ENCODE results near the gene BTBD9.

BTBD9 gene

DNA sequence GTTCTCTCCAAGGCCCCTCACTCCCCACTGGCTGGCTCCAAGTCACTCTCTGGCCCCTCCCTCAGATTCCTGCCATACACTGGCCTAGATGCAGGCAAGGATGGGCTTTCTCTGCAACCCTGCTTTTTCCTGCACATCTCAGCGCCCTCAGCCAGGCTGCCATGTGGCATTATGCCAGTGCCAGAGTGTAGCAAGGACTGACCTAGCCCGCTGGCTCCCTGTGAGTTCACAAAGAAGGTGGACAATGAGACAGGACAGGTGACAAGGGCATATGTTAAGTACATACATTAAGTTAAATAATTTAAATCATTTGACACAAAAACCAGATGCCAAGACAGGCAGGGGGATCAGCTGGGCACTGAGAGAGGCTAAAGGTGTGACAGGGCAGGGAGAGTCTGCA lies 425.6 kb downstream of the BTBD9 start:
- no peak for DNase-seq (ENCODE audit: low read depth in 4 of 4, low spot score in 1 of 4)

DNA sequence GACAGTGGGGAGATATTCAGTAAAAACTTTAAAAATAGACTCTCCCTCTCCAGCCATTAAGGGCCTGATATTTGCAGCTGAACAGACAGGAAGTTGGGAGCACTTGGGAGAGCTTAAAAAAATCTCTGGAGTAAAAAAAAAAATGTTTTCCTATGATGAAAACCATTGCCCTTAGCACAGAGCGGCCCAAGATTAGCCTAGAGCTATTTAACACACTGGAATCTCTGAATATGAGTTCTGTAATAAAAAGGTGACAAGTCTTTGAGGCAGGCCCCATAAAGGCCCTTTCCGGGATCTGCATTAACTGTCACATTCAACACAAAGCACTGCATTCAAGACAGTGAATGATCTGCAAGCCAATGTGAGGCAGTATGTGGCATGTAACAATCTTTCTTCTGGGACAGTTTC lies 426.5 kb downstream of the BTBD9 start:
- DNase-seq (ENCODE audit: low read depth in 4 of 4, low spot score in 1 of 4): no peak

DNA sequence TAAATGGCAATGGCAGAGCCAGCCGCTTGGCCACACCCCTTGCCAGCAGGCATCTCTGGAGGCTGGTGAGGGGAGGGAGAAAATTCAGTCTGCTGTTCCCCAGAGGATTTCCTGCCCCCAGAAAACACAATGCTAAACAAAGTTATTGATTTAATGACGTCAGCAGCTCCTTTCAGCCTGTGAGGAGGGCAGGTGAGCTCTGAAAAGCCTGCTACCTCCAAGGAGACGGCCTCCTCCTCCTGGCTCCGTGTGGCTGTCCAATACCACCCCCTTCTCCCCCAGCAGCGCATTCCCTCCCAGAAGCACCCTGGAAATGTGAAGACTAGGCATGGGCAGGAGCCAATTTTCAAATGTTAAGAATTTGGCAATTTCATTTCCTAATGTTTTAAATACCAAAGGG lies 427.1 kb downstream of the BTBD9 start:
- no peak for DNase-seq (ENCODE audit: low read depth in 4 of 4, low spot score in 1 of 4)

DNA sequence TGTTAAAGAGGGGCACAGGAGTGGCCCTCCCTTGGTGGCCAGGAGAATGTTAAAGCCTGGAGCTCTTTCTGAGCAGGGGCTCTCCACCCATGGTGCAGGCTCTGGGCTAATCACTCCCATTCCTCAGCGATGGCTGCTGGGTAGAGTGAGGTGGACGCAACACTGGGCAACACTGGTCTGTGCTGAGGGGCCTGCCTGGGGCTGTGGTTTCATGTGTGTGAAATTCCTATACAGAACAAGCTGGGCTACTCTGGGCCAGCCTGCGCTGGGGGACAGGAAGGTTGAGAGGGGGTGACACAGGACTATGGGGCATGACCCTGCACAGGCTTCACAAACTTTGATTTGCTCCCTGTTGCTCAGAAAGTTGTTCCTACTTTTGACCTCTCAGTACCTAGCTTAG lies 427.6 kb downstream of the BTBD9 start:
- DNase-seq (ENCODE audit: low read depth in 4 of 4, low spot score in 1 of 4): no peak

DNA sequence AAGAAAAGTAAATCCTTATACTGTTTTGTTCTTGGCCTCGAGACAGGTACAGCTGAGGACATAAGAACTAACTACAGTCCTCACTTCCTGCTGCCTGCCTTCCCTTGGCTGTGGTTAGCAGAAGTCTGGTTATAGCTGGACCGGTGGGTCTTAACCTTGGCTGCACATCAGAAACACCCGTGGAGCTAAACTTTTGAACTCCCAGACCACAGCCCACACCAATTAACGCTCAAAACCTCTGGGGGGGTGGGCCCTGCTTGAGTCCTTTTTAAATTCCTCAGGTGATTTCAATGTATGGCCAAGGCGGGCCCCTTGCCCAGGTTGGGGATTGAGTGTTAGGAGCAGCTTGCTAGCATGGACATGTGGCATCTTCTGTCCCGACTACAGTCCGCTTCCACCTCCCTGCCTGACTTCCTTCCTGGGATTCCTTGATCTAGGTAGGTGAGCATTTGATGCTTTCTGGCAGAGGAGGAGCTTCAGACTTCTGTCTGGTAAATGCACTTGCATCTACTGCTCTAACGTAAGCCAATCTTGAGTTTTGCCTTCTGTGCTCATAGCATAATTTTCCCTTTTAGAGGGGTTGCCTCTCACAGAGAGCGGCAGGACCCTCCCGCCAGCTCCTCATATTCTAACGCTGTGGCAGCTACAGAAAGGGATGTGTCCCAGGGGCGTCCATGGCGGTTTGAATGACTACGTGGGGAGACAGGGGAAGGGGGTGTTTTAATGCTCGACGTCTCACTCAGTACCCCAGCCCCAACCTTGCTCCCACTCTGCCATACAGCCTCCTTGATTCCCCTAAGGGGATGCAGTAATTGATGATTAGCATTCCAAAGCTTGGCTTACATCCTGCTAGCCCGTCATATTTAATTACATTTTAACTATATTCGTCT lies 430.1 kb downstream of the BTBD9 start:
- DNase-seq (ENCODE audit: low read depth in 4 of 4, low spot score in 1 of 4): no peak

DNA sequence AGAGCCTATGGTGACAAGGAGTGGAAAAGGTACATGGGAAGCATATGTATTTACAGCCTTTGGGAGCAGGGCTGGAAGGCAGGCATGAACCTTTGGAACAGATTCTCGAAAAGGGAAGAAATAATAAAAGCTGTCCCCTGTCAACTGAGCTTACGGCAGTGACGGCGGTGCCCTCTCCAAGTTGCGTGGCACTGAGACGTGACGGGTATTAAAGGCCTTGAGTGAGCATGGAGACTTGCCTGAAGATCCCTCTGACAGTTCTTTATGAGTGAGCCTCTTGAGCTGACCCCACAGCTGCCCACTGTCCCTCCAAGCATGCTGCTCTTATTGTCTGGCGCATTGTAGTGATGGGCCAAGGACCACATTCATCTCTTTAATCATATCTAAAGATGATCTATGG lies 431.7 kb downstream of the BTBD9 start:
- DNase-seq (ENCODE audit: low read depth in 4 of 4, low spot score in 1 of 4): no peak

DNA sequence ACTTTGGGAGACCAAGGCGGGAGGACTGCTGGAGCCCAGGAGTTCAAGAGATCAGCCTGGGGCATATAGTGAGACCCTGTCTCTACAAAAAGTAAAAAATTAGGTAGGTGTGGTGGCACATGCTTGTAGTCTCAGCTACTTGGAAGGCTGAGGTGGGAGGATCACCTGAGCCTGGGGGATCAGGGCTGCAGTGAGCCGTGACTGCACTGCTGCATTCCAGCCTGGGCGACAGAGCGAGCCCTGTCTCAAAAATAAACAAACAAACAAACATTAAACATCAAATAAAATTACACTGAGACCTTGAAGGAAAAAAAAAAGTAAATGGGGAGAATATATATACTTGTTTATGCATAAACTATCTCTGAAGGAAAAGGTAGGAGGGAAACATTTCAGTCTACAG lies 432.4 kb downstream of the BTBD9 start:
- no peak for DNase-seq (ENCODE audit: low read depth in 4 of 4, low spot score in 1 of 4)

DNA sequence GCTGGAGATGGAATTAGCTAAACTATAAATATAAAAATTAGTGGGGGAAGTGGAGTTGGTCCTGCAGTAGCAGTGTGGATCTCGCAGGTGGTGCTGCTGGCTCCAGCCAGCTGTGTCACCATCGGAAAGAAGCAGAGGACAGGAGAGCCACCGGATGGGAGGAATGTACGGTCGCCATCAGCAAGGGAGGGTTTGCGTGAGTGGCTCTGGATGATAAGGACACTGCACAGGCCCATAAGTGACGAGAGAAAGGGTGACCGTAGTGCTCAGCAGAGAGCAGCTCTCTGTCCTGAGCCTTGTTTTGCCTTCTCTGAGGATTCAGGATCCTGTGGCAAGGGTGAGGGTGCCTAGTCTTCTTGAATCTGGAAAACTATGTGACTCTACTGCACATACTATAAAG lies 441.5 kb downstream of the BTBD9 start:
- DNase-seq (ENCODE audit: low read depth in 4 of 4, low spot score in 1 of 4): no peak

DNA sequence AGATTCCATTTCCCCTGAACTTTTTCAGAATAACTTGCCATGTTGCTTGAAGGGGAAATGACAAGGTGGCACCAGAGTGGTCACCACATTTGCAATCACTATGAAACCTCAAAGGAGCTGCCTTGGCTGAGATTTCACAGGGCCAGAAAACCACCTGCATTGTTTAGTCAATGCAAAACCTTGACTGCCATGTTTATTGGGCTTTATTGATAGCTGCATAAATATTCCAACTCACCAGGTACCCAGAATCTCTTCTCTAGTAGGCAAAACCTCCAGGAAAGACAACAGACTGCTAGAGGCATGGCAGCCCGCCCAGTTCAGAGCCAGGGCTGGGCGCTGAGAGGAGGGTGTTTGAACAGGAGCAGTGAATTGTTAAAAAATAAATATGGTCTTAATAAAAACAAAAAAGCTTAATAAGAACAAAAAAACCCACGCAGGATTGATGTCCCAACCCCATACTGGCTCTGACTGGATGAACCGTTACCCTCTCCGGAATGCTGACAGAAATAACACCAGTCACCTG lies 444.6 kb downstream of the BTBD9 start:
- DNase-seq (ENCODE audit: low read depth in 4 of 4, low spot score in 1 of 4): no peak

DNA sequence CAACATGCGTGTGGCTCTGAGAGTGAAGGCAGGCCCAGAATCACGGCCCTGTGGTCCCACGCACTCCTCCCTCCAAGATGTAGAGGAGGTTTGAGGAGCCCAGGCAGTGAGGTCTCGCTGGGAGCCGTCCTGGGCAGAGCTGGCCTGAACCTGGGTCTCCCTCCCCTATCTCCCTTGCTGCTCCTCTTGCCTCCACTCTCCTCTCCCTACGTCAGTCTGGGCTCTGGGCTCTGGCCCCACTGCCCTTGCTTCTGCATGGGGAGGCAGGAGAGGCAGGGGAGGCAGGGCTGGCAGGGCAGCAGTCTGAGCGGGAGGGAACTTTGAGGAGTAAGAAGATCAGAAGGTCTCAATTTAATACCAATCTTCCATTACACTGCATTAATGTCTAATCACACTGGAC lies 445.1 kb downstream of the BTBD9 start:
- no peak for DNase-seq (ENCODE audit: low read depth in 4 of 4, low spot score in 1 of 4)

DNA sequence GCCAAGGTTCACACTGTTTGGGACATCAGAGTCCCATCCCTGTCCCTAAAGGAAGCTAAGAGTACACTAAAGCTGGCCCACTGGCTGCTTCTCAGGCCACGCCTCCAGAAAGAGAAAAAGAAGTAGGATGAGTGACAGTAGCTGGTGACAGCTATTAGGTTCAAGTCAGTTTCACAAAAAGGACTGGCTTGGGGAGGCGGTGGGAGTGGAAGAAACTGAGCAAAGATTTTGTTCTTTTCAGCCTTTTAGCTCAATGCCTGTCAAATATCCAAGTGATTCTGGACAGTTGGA lies 445.5 kb downstream of the BTBD9 start:
- no peak for DNase-seq (ENCODE audit: low read depth in 4 of 4, low spot score in 1 of 4)

DNA sequence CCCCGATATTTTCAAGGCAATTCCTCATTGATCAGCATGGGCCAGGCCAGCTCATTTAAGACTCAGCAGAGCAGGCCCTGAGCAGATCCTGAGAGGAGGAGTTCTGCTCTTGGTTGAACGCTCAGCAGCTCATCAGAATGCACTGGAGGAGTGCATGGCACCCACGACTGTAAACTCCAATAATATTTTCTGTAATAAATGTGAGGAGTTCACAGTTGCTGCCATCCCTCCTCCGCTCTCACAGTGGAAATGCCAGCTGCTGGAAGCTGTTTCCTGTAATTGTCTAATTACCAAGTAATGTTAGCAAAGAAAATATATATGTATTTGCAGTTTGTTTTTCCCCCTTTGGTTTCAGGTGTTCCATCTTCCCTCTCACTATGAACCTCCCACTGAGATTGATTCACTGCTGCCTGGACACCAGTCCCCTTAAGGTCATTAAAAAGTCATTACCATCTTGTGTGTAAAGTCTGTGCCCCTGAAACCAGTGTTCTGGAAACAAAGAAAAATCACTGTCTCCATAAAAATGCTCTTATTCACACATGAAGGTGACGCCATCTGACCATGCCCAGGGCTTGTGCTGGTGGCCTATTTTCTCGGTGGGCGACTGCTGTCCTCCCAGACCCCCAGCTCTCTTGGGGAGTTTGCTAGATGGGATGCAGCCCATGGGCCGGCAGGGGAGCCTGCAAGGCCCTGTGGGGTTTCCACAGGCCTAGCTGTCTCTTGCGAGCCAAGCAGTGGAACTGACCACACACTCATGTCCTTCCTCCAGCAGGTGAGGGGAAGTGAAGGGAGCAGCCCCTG lies 446.0 kb downstream of the BTBD9 start:
- DNase-seq (ENCODE audit: low read depth in 4 of 4, low spot score in 1 of 4): no peak

DNA sequence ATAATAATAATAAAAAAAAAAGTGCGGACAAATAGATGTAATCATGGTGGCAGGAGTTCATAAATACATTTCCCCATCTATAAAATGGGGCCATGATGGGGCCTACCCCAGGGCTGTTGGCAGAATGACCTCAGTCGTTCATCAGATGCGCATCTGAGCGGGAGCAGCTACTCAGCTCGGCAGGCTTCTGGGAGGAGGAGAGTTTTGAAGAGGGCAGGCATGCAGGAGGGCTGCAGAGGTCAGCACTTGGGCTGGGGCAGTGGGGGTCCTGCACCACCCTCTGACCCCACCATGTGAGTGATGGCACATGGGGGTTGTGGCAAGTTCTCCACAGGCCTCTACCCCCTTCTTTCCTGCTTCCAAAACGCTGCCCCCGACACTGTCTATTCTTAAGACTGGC lies 446.7 kb downstream of the BTBD9 start:
- no peak for DNase-seq (ENCODE audit: low read depth in 4 of 4, low spot score in 1 of 4)

DNA sequence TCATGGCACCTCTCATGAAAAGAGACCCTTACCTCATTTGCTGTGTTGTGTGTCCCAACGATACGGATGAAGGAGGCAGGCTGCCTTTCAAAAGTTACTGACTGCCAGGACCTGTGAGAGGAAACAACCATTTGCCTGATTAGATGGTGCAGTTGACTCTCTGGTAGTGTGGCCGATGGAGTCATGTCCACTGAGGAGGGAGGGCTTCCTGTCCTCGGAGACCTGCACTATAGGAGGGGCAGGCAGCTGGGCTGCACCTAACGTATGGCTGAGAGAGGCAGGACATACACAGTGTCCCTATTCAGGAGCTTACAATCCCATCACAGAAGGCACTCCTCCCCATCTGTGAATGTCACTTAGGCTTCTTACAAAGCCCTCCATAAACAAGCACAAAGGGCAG lies 447.2 kb downstream of the BTBD9 start:
- no peak for DNase-seq (ENCODE audit: low read depth in 4 of 4, low spot score in 1 of 4)

DNA sequence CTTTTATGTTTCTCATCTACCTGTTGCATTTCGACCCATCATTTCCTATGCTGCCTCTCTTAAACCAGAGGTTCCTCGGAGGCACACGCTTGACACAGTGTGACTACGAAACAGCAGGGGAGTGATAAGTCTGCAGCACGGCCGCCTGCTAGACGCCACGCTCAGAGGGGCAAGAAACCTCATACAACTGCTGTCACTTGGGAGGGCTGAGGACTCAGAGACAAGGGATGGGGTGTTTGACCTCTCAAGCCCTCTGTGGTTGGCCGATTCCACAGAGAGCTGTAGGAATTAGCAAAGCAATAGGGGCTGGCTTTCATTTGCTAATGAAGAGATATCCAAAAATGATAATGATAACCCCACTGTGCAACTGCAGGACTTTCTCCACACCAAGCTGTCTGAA lies 447.7 kb downstream of the BTBD9 start:
- no peak for DNase-seq (ENCODE audit: low read depth in 4 of 4, low spot score in 1 of 4)

DNA sequence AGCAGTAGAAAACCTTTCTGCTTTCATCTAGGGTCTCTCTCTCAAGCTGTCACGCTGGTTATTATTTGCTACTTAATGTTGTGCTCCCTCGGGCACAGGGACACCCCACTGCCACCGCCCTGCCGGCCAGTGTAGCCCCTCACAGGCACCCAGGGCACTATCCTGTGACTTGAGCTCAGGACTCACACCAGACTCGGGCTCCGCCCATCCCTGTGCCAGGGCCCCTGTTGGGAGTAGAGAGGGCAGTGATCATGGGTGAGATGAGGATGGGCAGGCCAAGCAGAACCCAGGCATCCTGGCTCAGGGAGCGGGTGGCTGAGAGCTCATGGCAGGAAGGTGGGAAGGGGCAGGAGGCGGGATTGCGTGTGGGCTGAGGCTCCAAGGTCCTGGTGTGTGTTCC lies 448.3 kb downstream of the BTBD9 start:
- DNase-seq (ENCODE audit: low read depth in 4 of 4, low spot score in 1 of 4): no peak

DNA sequence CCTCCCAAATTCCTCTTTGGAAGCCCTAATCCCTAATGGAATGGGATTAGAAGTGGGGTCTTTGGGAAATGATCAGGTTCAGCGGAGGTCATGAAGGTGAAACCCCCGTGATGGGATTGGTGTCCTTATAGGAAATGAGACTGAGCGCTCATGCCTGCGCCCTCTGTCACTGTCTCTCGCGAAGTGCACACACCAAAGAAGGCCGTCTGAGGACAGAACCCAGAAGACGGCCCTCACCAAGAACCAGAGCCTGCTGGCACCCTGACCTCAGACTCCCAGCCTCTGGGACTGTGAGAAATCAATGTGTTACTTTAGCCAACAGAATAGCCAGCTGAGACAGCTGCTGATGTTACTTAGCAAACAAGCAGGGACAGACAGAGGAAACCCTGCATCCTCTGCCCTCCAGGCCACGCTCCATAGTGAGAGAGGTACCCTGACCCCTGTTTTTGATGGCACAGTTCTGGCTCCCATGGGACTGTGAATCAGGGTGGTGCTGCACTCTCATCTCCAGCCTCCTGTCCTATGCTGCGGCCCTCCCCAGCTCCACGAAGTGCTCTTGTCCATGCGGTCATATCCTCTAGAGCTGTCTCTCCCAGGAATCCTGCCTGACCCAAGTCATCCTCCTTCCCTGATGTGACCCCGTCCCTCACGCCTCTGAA lies 450.9 kb downstream of the BTBD9 start:
- no peak for DNase-seq (ENCODE audit: low read depth in 4 of 4, low spot score in 1 of 4)

DNA sequence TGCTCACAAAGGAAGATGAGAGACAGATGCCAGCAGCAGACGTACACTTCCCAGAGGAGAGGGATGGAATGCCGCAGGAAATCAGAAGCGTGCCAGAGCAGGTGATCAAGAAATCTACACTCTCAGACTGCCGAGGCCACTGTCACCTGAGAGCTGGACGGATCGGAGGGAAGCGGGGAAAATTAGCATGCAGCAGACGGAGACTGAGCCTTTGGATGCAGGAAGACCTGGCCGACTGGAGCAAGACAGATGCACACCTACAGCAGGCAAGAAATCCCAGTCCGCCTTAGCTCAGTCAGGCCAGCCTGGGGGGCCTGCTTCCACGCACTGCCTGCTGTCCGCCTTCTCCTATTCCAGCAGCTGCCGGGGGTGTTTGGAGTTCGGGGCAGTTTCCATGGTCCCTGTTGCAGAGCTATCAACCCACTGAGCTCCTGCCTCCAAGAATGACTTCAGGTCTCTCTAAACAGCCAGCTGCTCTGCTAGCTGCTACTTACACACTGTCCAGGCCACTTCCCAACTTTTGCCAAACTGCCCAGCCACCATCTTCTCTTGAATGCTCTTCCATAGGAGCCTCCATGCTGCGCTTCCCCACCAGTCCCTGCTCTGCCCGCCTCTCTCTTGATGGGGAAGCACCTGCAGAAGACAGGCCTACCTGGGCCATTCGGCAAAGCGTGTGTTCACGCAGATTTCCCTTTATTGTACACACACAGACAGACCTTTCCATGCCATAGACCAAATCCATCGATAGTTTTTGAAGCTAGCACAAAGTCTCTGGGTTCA lies 451.7 kb downstream of the BTBD9 start:
- no peak for DNase-seq (ENCODE audit: low read depth in 4 of 4, low spot score in 1 of 4)

DNA sequence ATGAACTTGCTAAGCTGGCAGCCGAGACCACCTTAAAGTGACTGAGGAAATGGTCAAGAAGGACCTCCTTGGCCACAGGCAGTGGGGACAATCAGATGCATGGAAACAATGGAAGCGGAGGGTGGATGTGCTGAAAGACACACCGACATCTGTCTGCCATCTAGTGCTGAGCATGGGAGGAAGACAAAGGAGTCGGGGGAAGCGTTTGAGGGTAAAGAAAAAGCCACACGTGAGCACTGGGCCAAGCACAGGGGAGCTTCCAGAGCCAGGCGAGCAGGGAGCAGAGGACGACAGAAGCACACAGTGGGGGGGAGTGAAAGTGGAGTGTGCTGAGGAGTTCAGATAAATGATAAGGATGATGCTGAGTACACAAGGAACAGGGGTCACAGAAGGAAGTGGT lies 452.4 kb downstream of the BTBD9 start:
- DNase-seq (ENCODE audit: low read depth in 4 of 4, low spot score in 1 of 4): no peak

DNA sequence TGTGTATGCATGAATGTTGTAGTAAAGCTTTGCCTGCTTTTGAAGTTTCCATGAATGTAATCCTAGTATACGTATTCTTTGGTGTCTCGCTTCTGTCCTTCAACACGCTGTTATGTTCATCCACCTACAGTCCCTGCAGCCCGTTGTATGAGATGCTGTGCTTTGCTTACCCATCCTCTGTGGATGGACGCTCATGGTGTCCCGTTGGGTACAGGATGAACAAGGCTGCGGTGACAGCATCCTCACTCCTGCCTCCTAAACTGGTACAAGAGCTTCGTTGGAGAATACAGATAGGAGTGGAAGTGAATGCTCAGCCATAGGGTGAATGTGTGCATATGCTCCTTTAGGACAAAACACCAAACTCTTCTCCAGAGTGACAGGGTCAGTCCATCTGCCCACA lies 454.0 kb downstream of the BTBD9 start:
- no peak for DNase-seq (ENCODE audit: low read depth in 4 of 4, low spot score in 1 of 4)

DNA sequence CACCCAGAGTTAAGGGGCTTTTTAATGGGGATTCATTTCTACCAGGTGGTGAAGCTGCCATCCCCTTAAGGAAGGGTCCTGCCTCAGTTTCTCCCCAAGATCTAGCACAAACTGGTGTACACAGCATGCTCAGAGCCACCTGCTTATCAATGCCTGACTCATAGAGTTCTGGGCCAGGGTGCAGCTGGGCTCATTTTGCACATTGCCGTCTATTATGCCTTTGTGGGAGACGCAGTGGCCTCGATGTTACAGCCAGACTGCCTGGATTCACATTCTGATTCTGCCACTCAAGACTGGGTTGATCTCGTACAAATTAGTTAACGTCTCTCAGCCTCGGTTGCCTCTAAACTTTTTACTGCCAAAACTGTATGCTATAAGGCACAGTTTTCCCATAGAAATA lies 454.5 kb downstream of the BTBD9 start:
- no peak for DNase-seq (ENCODE audit: low read depth in 4 of 4, low spot score in 1 of 4)

Data from stimulated activated CD4-positive, alpha-beta T cell treated with anti-CD3 and anti-CD28 coated beads, Interleukin-1b, Interleukin-23, amount 100 ng/mL, for 24 hours (primary cell).